PC-3 (cell line): ENCODE data around the gene SLC35E3. TPM values are rescaled to one million over a fixed set of nuclear protein-coding genes. Genes with fewer than 3 reads are reported as not detected.

Experiments used
- ATAC-seq: fragments of 200-7000 bp; cut with Tn5 transposase; 2 replicates; pipeline ENCODE4 v1.9.1; 2020; ENCODE audit warnings: mild to moderate bottlenecking, moderate library complexity
- BruUV-seq: library from RNA; stranded (reverse); fragments of 400-500 nt; replicated peaks from 2 replicates; lab custom pipeline; 2021; lab: Mats Ljungman, UMichigan
- CTCF ChIA-PET: fragments of 300-600 bp; sonication (Branson Sonifier 250); formaldehyde crosslinking; loops from one replicate; lab custom pipeline; 2022; ENCODE audit warnings: antibody characterized with exemption; lab: Charles Lee
- POLR2A ChIA-PET: fragments of 300-600 bp; sonication (Branson Sonifier 250); formaldehyde crosslinking; loops from one replicate; lab custom pipeline; 2022; ENCODE audit warnings: antibody characterized with exemption; ENCODE audit not compliant: unreplicated experiment; lab: Charles Lee
- DNase-seq: peaks from one replicate; pipeline ENCODE4 v3.0.0-alpha.2; 2015
- H2AFZ ChIP-seq: fragments of 300-600 bp; sonication (generic); 2 replicates; pipeline ENCODE4 v1.6.0; 2016; ENCODE audit warnings: antibody characterized with exemption, low read length
- H3F3A ChIP-seq: fragments of 300-600 bp; sonication (generic); one replicate; pipeline ENCODE4 v1.6.0; 2017; ENCODE audit warnings: antibody characterized with exemption, low read length, control low read depth, mild to moderate bottlenecking; ENCODE audit not compliant: unreplicated experiment
- H3K27ac ChIP-seq: fragments of 300-600 bp; sonication (generic); 2 replicates; pipeline ENCODE4 v1.5.1; 2016; ENCODE audit warnings: mild to moderate bottlenecking, low read length
- H3K27me3 ChIP-seq: fragments of 300-600 bp; sonication (generic); 2 replicates; pipeline ENCODE4 v1.6.1; 2016; ENCODE audit warnings: low read length, mixed read lengths
- H3K36me3 ChIP-seq: fragments of 300-600 bp; sonication (generic); 2 replicates; pipeline ENCODE4 v1.6.1; 2016; ENCODE audit warnings: low read depth, mixed run types, low read length, mixed read lengths
- H3K4me1 ChIP-seq: fragments of 300-600 bp; sonication (generic); 2 replicates; pipeline ENCODE4 v1.5.1; 2016; ENCODE audit warnings: low read length; ENCODE audit not compliant: insufficient read depth
- H3K4me2 ChIP-seq: fragments of 300-600 bp; sonication (generic); 2 replicates; pipeline ENCODE4 v1.6.0; 2016; ENCODE audit warnings: low read length
- H3K4me3 ChIP-seq: fragments of 300-600 bp; sonication (generic); 2 replicates; pipeline ENCODE4 v1.5.1; 2016; ENCODE audit warnings: mild to moderate bottlenecking, low read length, mixed read lengths
- H3K79me2 ChIP-seq: fragments of 300-600 bp; sonication (generic); 2 replicates; pipeline ENCODE4 v1.6.1; 2017; ENCODE audit warnings: low read length, mixed read lengths
- H3K9ac ChIP-seq: fragments of 300-600 bp; sonication (generic); 2 replicates; pipeline ENCODE4 v1.6.0; 2016; ENCODE audit warnings: mild to moderate bottlenecking, low read length
- H3K9me2 ChIP-seq: fragments of 300-600 bp; sonication (generic); replicated peaks from 2 replicates; pipeline ENCODE4 v1.6.1; 2016; ENCODE audit warnings: mixed run types, low read length, mixed read lengths
- H3K9me3 ChIP-seq: fragments of 300-600 bp; sonication (generic); 2 replicates; pipeline ENCODE4 v1.6.1; 2016; ENCODE audit warnings: low read length, mixed read lengths
- H4K20me1 ChIP-seq: fragments of 300-600 bp; sonication (generic); 2 replicates; pipeline ENCODE4 v1.6.1; 2016; ENCODE audit warnings: low read length, mixed read lengths
- EZH2 ChIP-seq: fragments of 300-600 bp; sonication (generic); IDR thresholded peaks from one replicate; pipeline ENCODE4 v1.6.1; 2017; ENCODE audit warnings: antibody characterized with exemption, mild to moderate bottlenecking, low read length; ENCODE audit not compliant: unreplicated experiment
- EZH2phosphoT487 ChIP-seq: fragments of 300-600 bp; sonication (generic); IDR thresholded peaks from 2 replicates; pipeline ENCODE4 v1.6.1; 2018; ENCODE audit warnings: mild to moderate bottlenecking, antibody characterized with exemption, low read length, borderline replicate concordance
- intact Hi-C: fragments of 100-400 bp; cut with micrococcal nuclease; formaldehyde crosslinking; loops from 2 replicates; pipeline ENCODE4 v1.9.0; 2023
- total RNA-seq: library from RNA; depleted of rRNA; stranded (reverse); fragments of >200 nt; gene quantifications from 2 replicates; pipeline ENCODE4 v1.2.3, GENCODE V29; 2014
- TF ChIP-seq, protein P1 (sequence below): fragments of 300-600 bp; sonication (generic); conservative IDR thresholded peaks from 2 replicates; pipeline ENCODE4 v1.5.1; 2017; ENCODE audit warnings: antibody characterized with exemption, low read depth, mild to moderate bottlenecking, low read length

SLC35E3 gene
- total RNA-seq, 1 experiment from 2014 or later: 2.2 TPM

DNA sequence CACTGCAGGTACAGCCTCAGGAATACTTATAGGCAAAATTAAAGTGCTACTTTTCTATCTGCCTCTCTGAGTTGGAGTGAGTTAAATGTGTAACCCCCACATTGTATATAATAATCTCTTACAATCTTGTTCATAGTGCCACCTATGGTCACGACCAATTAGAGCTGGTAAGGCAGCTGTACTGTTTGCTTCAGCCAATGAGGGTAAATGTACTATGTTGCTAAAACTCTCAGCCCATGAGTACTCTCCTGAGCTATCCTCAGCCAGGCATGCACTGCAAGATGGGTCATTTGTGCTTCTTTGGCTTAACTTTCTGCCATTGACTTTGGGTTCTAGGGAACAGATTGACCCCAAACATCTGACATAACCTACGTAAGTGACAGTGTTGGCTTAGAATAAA, 47.0 kb downstream of the SLC35E3 start:
- ATAC-seq (peak; percentile 48), DNase-seq (peak; percentile 50)
- Histone ChIP-seq H3K27ac (no peak overlapping the region), H3K4me3 (no peak overlapping the region), H3K4me2 (no peak overlapping the region), H3K9me2 (no peaks in the 10 kb centered on the region), H2AFZ (no peak overlapping the region), H3F3A (no peaks in the 10 kb centered on the region), H3K79me2 (no peaks in the 10 kb centered on the region), H3K9me3 (no peaks in the 10 kb centered on the region), H3K36me3 (no peaks in the 10 kb centered on the region), H3K4me1 (peaks cover 10% of the 10 kb centered on the region; the same call in 1 of the 2 replicates), H3K9ac (no peak overlapping the region), H3K27me3 (no peaks in the 10 kb centered on the region), H4K20me1 (no peaks in the 10 kb centered on the region)
- POLR2A ChIA-PET: no interaction called here
- BruUV-seq: no TSS peak
- CTCF ChIA-PET: no interaction called here
- TF ChIP-seq EZH2phosphoT487 (no peak), EZH2 (no peak)
- TF ChIP-seq, protein P1, sequence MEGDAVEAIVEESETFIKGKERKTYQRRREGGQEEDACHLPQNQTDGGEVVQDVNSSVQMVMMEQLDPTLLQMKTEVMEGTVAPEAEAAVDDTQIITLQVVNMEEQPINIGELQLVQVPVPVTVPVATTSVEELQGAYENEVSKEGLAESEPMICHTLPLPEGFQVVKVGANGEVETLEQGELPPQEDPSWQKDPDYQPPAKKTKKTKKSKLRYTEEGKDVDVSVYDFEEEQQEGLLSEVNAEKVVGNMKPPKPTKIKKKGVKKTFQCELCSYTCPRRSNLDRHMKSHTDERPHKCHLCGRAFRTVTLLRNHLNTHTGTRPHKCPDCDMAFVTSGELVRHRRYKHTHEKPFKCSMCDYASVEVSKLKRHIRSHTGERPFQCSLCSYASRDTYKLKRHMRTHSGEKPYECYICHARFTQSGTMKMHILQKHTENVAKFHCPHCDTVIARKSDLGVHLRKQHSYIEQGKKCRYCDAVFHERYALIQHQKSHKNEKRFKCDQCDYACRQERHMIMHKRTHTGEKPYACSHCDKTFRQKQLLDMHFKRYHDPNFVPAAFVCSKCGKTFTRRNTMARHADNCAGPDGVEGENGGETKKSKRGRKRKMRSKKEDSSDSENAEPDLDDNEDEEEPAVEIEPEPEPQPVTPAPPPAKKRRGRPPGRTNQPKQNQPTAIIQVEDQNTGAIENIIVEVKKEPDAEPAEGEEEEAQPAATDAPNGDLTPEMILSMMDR: no peak
- intact Hi-C loops: no loop called here

DNA sequence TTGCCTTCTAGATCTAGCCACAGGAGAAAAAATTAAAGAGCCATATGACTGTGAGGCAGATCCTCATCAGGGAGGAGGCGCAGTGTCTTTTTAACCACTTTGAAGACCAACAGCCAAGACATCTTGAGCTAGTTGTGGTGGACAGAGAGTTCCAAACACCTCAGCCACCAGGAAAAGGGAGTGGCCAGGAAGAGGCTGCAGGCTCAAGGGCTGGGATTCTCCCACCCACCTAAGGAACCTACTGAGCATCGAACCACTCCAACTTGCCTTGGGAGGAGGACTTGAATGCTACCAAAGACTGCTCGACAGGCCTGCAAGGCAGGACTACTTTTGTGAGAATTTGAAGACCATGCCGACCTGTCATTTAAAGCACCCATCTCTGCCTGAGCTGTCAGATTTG, 47.5 kb downstream of the SLC35E3 start:
- ChIA-PET CTCF (no interaction called here), POLR2A (no interaction called here)
- intact Hi-C loops: no loop called here
- TF ChIP-seq, protein P1: no peak
- TF ChIP-seq EZH2phosphoT487 (no peak), EZH2 (no peak)
- no peaks in the 10 kb centered on the region for H3K9me3 ChIP-seq
- BruUV-seq: no TSS peak
- H3K9ac ChIP-seq: no peak overlapping the region
- H3K27ac ChIP-seq: no peak overlapping the region
- H3K79me2 ChIP-seq: no peaks in the 10 kb centered on the region
- no peaks in the 10 kb centered on the region for H3F3A ChIP-seq
- H3K9me2 ChIP-seq: no peaks in the 10 kb centered on the region
- ATAC-seq (no peak), DNase-seq (no peak)
- H3K36me3 ChIP-seq: no peaks in the 10 kb centered on the region
- H3K4me3 ChIP-seq: no peak overlapping the region
- H3K4me2 ChIP-seq: no peak overlapping the region
- H3K27me3 ChIP-seq: no peaks in the 10 kb centered on the region
- peaks cover 10% of the 10 kb centered on the region; the same call in 1 of the 2 replicates for H3K4me1 ChIP-seq
- H4K20me1 ChIP-seq: no peaks in the 10 kb centered on the region
- no peak overlapping the region for H2AFZ ChIP-seq

GRCh38 chr12:68793975-68794652, 48.1 kb downstream of the SLC35E3 start:
- Histone ChIP-seq H3K4me2 (no peak overlapping the region), H3K79me2 (no peaks in the 10 kb centered on the region), H3K9me2 (no peaks in the 10 kb centered on the region), H3K36me3 (no peaks in the 10 kb centered on the region), H3K27ac (peak overlapping the region; percentile 15; the same call in 1 of the 2 replicates), H3K27me3 (no peaks in the 10 kb centered on the region), H3K9me3 (no peaks in the 10 kb centered on the region), H3K4me1 (peaks cover 10% of the 10 kb centered on the region; the same call in 1 of the 2 replicates), H2AFZ (no peak overlapping the region), H3K4me3 (no peak overlapping the region), H3K9ac (no peak overlapping the region), H4K20me1 (no peaks in the 10 kb centered on the region), H3F3A (no peaks in the 10 kb centered on the region)
- CTCF ChIA-PET: no interaction called here
- POLR2A ChIA-PET: no interaction called here
- no TSS peak for BruUV-seq
- ATAC-seq (no peak), DNase-seq (no peak)
- intact Hi-C loops: no loop called here
- no peak for TF ChIP-seq EZH2phosphoT487
- no peak for TF ChIP-seq EZH2
- TF ChIP-seq, protein P1: no peak
